KMS-11 (cell line): ENCODE data around the gene HECW1.

Experiments used
- H2AFZ ChIP-seq: fragments of 200-600 bp; sonication (generic); 2 replicates; pipeline ENCODE4 v1.6.1; 2016; ENCODE audit warnings: antibody characterized with exemption, mixed run types, low read depth
- H3K27ac ChIP-seq: fragments of 200-600 bp; sonication (generic); 2 replicates; pipeline ENCODE4 v1.6.1; 2016; ENCODE audit warnings: mild to moderate bottlenecking, mixed run types
- H3K27me3 ChIP-seq: fragments of 200-600 bp; sonication (generic); 2 replicates; pipeline ENCODE4 v1.6.1; 2017; ENCODE audit warnings: mild to moderate bottlenecking, low read depth, mixed run types, moderate library complexity; ENCODE audit not compliant: insufficient read depth
- H3K36me3 ChIP-seq: fragments of 200-600 bp; sonication (generic); 2 replicates; pipeline ENCODE4 v1.6.1; 2017; ENCODE audit warnings: mild to moderate bottlenecking, mixed run types; ENCODE audit not compliant: insufficient read depth
- H3K4me1 ChIP-seq: fragments of 200-600 bp; sonication (generic); 2 replicates; pipeline ENCODE4 v1.6.1; 2016; ENCODE audit warnings: mild to moderate bottlenecking, low read depth, mixed run types; ENCODE audit not compliant: poor library complexity, severe bottlenecking
- H3K4me2 ChIP-seq: fragments of 200-600 bp; sonication (generic); 2 replicates; pipeline ENCODE4 v1.7.0; 2016; ENCODE audit warnings: mild to moderate bottlenecking, mixed run types
- H3K4me3 ChIP-seq: fragments of 200-600 bp; sonication (generic); IDR thresholded peaks from 2 replicates; pipeline ENCODE4 v1.6.1; 2017; ENCODE audit warnings: low read depth, low read length, mixed read lengths; ENCODE audit not compliant: insufficient read depth
- H3K79me2 ChIP-seq: fragments of 200-600 bp; sonication (generic); 2 replicates; pipeline ENCODE4 v1.6.1; 2016; ENCODE audit warnings: low read depth, mixed run types; ENCODE audit not compliant: insufficient read depth
- H3K9ac ChIP-seq: fragments of 200-600 bp; sonication (generic); 2 replicates; pipeline ENCODE4 v1.6.1; 2016; ENCODE audit warnings: mild to moderate bottlenecking, mixed run types
- H4K20me1 ChIP-seq: fragments of 200-600 bp; sonication (generic); 2 replicates; pipeline ENCODE4 v1.6.1; 2016; ENCODE audit warnings: mild to moderate bottlenecking, mixed run types; ENCODE audit not compliant: insufficient read depth
- CTCF ChIP-seq: fragments of 200-600 bp; sonication (generic); conservative IDR thresholded peaks from 2 replicates; pipeline ENCODE4 v1.6.1; 2017; ENCODE audit warnings: low read depth, mild to moderate bottlenecking, antibody characterized with exemption, low read length, moderate library complexity, mixed read lengths

Gene HECW1

GRCh38 chr7:43443381-43443780 lies 330.9 kb downstream of the HECW1 start:
- no peak overlapping the region for H3K9ac ChIP-seq
- H2AFZ ChIP-seq, result no peak overlapping the region
- H3K79me2 ChIP-seq, result no peaks in the 10 kb centered on the region
- no peaks in the 10 kb centered on the region for H3K4me1 ChIP-seq
- no peaks in the 10 kb centered on the region for H3K27me3 ChIP-seq
- H3K4me3 ChIP-seq, result no peak overlapping the region
- no peak for TF ChIP-seq CTCF
- H3K27ac ChIP-seq, result no peak overlapping the region
- H3K36me3 ChIP-seq, result no peaks in the 10 kb centered on the region
- no peak overlapping the region for H3K4me2 ChIP-seq
- H4K20me1 ChIP-seq, result no peaks in the 10 kb centered on the region

DNA sequence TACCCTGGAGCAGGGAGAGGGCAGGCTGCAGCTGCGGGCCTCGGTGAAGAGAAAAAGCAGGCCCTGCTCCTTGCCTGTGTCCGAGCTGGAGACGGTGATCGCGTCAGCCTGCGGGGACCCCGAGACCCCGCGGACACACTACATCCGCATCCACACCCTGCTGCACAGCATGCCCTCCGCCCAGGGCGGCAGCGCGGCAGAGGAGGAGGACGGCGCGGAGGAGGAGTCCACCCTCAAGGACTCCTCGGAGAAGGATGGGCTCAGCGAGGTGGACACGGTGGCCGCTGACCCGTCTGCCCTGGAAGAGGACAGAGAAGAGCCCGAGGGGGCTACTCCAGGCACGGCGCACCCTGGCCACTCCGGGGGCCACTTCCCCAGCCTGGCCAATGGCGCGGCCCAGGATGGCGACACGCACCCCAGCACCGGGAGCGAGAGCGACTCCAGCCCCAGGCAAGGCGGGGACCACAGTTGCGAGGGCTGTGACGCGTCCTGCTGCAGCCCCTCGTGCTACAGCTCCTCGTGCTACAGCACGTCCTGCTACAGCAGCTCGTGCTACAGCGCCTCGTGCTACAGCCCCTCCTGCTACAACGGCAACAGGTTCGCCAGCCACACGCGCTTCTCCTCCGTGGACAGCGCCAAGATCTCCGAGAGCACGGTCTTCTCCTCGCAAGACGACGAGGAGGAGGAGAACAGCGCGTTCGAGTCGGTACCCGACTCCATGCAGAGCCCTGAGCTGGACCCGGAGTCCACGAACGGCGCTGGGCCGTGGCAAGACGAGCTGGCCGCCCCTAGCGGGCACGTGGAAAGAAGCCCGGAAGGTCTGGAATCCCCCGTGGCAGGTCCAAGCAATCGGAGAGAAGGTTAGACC lies 332.5 kb downstream of the HECW1 start:
- no peaks in the 10 kb centered on the region for H3K4me1 ChIP-seq
- H2AFZ ChIP-seq, result no peak overlapping the region
- H3K27ac ChIP-seq, result no peak overlapping the region
- no peaks in the 10 kb centered on the region for H3K36me3 ChIP-seq
- TF ChIP-seq CTCF, result no peak
- no peak overlapping the region for H3K4me2 ChIP-seq
- no peaks in the 10 kb centered on the region for H4K20me1 ChIP-seq
- H3K27me3 ChIP-seq, result no peaks in the 10 kb centered on the region
- no peaks in the 10 kb centered on the region for H3K79me2 ChIP-seq
- no peak overlapping the region for H3K9ac ChIP-seq
- no peak overlapping the region for H3K4me3 ChIP-seq

DNA sequence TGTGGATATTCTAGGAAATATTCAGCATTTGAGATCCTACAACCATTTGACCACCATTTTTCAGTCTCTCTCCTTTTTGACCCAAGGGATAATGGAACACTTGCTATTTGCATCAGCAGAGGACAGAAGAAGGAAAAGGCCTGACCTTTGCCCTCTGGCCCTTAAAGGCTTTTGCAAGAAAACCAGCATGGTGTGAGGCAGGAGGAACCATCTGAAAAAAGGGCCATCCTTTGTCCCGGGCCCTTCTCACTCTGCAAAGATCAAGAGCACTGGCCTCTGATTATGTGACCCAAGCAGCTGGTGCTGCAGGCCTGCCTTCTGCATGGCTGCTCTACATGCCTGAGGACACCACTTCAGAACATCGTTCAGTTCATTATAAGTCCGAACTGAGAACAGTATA lies 337.1 kb downstream of the HECW1 start:
- no peaks in the 10 kb centered on the region for H3K79me2 ChIP-seq
- no peak for TF ChIP-seq CTCF
- no peak overlapping the region for H3K4me2 ChIP-seq
- no peaks in the 10 kb centered on the region for H3K4me1 ChIP-seq
- no peaks in the 10 kb centered on the region for H3K27me3 ChIP-seq
- no peak overlapping the region for H3K9ac ChIP-seq
- H3K4me3 ChIP-seq, result no peak overlapping the region
- no peaks in the 10 kb centered on the region for H3K36me3 ChIP-seq
- no peaks in the 10 kb centered on the region for H4K20me1 ChIP-seq
- H3K27ac ChIP-seq, result no peak overlapping the region
- H2AFZ ChIP-seq, result no peak overlapping the region

- TF ChIP-seq CTCF, result no peak
- no peak overlapping the region for H3K4me2 ChIP-seq
- H3K4me3 ChIP-seq, result no peak overlapping the region
Observed at GRCh38 chr7:43450894-43451293, 338.4 kb downstream of the HECW1 start.

More at GRCh38 chr7:43450894-43451293, 338.4 kb downstream of the HECW1 start:
- H3K36me3 ChIP-seq, result no peaks in the 10 kb centered on the region
- no peak overlapping the region for H2AFZ ChIP-seq
- peaks cover 6% of the 10 kb centered on the region for H3K4me1 ChIP-seq
- H3K27ac ChIP-seq, result no peak overlapping the region
- H3K9ac ChIP-seq, result no peak overlapping the region
- H3K27me3 ChIP-seq, result no peaks in the 10 kb centered on the region
- no peaks in the 10 kb centered on the region for H4K20me1 ChIP-seq
- H3K79me2 ChIP-seq, result no peaks in the 10 kb centered on the region
